ENCODE results near the gene NOS1. TPM values are rescaled to one million over a fixed set of nuclear protein-coding genes. Genes with fewer than 3 reads are reported as not detected.

Gene NOS1
- total RNA-seq, 1 experiment from 2014 or later, result 2.3 TPM

DNA sequence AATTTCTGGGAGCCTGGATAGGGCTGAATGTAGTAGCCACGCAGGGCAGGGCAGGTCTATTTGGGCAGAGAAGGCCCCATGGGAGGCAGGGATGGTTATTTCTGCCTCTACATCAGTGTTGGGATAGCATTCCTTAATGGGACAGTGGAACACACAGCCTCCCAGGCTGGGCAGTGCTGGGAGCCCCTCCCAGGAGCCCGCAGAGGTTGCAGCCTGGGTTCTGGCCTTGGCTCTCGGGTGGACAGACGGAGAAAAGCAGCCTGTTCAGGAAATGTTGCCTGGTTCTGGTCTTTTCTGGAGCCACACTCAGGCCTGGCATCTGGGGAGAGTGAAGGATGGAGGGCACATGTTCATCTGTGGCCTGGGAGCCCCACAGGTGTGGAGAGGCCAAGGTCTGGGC lies 479 bp upstream of the NOS1 start:
- H3K23me2 ChIP-seq (ENCODE audit: insufficient read length, low read depth, low read length, poor library complexity, severe bottlenecking), result peaks cover 6% of the 10 kb centered on the region
- no peak overlapping the region for H3K14ac ChIP-seq (ENCODE audit: insufficient read depth, low read length)
- no peak overlapping the region for H2AFZ ChIP-seq (ENCODE audit: low read length)
- H2BK5ac ChIP-seq (ENCODE audit: insufficient read length, low read length), result no peak overlapping the region
- H3K9ac ChIP-seq (ENCODE audit: extremely low read depth, insufficient read length, low read length), result no peak overlapping the region
- H4K91ac ChIP-seq (ENCODE audit: insufficient read length, low read depth, low read length), result no peak overlapping the region
- peaks cover 3 to 22% of the 10 kb centered on the region in 2 experiments; a peak in 3 of 4 replicates for H3K4me1 Mint-ChIP-seq
- H3T11ph ChIP-seq (ENCODE audit: low read length), result no peak overlapping the region
- no peak overlapping the region for H2AK5ac ChIP-seq (ENCODE audit: insufficient read length, low read length)
- H3K27me3 Mint-ChIP-seq (ENCODE audit: low read depth), result peaks cover 92% of the 10 kb centered on the region
- no peak overlapping the region for H3K4ac ChIP-seq (ENCODE audit: low read depth, low read length)
- WGBS (ENCODE audit: extremely low coverage, insufficient read length, low lambda C conversion rate), result no CpG with 5 or more reads among the region's 4 CpGs
- H3K4me1 ChIP-seq (ENCODE audit: insufficient read depth, low read length), result no peaks in the 10 kb centered on the region
- no peak overlapping the region for H3K27ac ChIP-seq (ENCODE audit: insufficient read length, low read depth, low read length)
- H4K8ac ChIP-seq (replicated peaks; ENCODE audit: insufficient read length, low read depth, low read length), result no peak overlapping the region
- no peak overlapping the region for H4K5ac ChIP-seq (ENCODE audit: insufficient read length, low read depth, low read length)
- no peak overlapping the region for H2BK20ac ChIP-seq (ENCODE audit: low read depth, low read length, poor library complexity, severe bottlenecking)
- no peak overlapping the region for H3K27ac Mint-ChIP-seq
- TF ChIP-seq, protein P1, sequence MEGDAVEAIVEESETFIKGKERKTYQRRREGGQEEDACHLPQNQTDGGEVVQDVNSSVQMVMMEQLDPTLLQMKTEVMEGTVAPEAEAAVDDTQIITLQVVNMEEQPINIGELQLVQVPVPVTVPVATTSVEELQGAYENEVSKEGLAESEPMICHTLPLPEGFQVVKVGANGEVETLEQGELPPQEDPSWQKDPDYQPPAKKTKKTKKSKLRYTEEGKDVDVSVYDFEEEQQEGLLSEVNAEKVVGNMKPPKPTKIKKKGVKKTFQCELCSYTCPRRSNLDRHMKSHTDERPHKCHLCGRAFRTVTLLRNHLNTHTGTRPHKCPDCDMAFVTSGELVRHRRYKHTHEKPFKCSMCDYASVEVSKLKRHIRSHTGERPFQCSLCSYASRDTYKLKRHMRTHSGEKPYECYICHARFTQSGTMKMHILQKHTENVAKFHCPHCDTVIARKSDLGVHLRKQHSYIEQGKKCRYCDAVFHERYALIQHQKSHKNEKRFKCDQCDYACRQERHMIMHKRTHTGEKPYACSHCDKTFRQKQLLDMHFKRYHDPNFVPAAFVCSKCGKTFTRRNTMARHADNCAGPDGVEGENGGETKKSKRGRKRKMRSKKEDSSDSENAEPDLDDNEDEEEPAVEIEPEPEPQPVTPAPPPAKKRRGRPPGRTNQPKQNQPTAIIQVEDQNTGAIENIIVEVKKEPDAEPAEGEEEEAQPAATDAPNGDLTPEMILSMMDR (conservative IDR thresholded peaks at IDR 0.05), result no peak
- H3K79me1 ChIP-seq (ENCODE audit: insufficient read depth, low read depth, low read length, poor library complexity, severe bottlenecking), result no peaks in the 10 kb centered on the region
- no peaks in the 10 kb centered on the region for H4K20me1 ChIP-seq (ENCODE audit: control insufficient read depth, insufficient read depth, insufficient read length)
- H3K4me2 ChIP-seq (ENCODE audit: insufficient read depth, insufficient read length, low read length), result no peak overlapping the region
- H3K18ac ChIP-seq (ENCODE audit: insufficient read length, low read depth, low read length), result no peak overlapping the region
- H3K9me3 Mint-ChIP-seq, result no peaks in the 10 kb centered on the region; a peak in 2 of 5 replicates
- no peak overlapping the region for H3K56ac ChIP-seq (ENCODE audit: insufficient read length, low read depth, low read length)
- peak overlapping the region; percentile 46 to 90 for H3K4me3 Mint-ChIP-seq
- peaks cover 30% of the 10 kb centered on the region; the same call in 1 of the 2 replicates for H3K27me3 ChIP-seq (ENCODE audit: insufficient read depth, low read length)
- no peaks in the 10 kb centered on the region for H3K79me2 ChIP-seq (ENCODE audit: insufficient read depth, low read length)
- no peaks in the 10 kb centered on the region for H3K9me3 ChIP-seq (ENCODE audit: control insufficient read depth, low read depth, low read length)
- H2BK120ac ChIP-seq (ENCODE audit: low read depth, low read length, poor library complexity, severe bottlenecking), result no peak overlapping the region
- no peaks in the 10 kb centered on the region; a peak in 1 of 7 replicates for H3K36me3 Mint-ChIP-seq (ENCODE audit: insufficient read depth in 1 of 3, low read depth in 3 of 3)
- no peak overlapping the region for H2BK12ac ChIP-seq (ENCODE audit: insufficient read length, low read depth, low read length)
- H2BK15ac ChIP-seq (ENCODE audit: low read depth, low read length), result no peak overlapping the region
- DNase-seq, result no peak
- no peak overlapping the region for H3K23ac ChIP-seq (ENCODE audit: insufficient read length, low read depth, low read length)
